Activated CD4-positive, CD25-positive, alpha-beta regulatory T cell (primary cell): ENCODE measurements around the gene MED10.

ENCODE experiments used
- DNase-seq, 4 experiments: peaks; one replicate each; lab custom pipeline; 2025; lab: John Stamatoyannopoulos, UW

The MED10 gene

DNA sequence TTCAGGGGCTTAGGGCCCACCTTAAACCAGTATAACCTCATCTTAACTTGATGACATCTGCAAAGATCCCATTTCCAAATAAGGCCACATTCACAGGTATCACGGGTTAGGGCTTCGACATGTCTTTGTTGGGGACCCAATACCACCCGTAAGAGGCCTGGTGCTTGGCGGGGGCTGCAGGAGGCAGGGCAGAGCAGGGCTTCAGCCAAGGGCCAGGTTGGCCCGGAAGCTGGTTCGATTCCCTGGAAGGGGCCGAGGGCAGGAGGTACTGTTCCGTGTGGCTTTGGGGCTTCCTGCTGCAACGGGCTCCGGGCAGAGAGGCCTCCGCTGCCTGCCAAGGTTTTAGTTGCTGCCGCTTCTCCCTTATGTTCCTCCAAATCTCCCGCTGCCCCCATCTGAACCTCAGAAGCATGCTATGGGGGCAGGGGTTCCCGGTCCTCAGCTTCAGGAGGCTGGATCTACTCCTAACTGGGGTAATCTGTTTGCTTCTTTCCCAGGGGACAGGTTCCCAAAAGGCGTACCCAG lies 29.8 kb downstream of the MED10 start:
- no peak for DNase-seq

DNA sequence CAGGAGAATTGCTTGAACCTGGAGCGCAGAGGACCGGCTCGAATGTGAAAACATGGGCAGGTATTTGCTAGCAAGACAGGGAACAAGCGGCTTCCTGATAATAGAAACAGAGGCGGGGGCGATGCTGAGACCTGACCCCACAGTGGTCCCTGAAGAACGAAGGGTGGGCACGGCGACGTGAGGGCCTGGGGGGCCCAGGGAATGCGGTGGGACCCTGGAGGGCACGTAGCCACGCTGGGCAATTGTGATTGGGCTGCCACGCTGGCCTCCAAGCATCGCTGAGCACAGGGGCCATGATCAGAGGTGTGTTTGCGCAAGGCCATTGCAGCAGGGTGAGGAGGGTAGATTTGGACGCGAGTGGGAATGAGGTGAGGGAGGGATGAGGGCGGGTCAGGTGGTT lies 30.7 kb downstream of the MED10 start:
- no peak for DNase-seq

DNA sequence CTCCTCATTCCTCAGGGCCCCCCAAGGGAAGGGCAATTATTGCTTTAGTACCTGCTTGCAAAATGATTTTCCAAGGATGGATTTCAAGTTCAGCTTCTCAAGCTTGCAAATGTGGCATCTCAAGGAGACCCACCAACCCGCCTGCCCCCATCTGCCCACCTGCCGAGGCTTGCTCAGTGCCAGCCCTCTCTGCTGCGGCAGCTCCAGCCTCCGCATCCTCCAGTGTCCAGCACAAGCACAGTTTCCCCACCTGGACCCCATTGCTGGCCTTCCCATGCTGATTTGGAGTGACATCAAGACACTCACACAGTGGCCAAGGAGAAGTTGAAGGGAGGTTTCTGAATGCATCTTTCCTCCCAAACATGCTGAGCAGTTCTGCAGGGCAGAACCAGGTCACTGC lies 31.2 kb downstream of the MED10 start:
- DNase-seq, result no peak

DNA sequence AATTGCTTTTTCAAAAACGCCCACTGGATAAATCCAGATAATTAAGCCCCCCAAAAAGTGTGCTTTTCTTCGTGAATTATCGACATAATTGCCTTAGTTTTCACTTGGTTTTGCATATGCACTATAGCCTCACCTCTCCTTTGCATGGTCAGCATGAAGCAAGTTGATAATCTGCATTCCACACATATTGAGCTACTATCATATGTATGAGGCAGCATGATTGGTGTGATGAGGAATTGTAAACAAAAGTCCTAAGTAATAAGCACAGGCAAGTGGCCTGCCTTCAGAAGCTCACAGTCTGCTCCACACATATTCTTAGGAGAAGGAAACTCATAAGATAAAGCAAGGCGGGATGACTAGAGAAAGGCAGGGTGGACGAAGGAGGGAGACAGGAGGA lies 33.8 kb downstream of the MED10 start:
- DNase-seq, result no peak

DNA sequence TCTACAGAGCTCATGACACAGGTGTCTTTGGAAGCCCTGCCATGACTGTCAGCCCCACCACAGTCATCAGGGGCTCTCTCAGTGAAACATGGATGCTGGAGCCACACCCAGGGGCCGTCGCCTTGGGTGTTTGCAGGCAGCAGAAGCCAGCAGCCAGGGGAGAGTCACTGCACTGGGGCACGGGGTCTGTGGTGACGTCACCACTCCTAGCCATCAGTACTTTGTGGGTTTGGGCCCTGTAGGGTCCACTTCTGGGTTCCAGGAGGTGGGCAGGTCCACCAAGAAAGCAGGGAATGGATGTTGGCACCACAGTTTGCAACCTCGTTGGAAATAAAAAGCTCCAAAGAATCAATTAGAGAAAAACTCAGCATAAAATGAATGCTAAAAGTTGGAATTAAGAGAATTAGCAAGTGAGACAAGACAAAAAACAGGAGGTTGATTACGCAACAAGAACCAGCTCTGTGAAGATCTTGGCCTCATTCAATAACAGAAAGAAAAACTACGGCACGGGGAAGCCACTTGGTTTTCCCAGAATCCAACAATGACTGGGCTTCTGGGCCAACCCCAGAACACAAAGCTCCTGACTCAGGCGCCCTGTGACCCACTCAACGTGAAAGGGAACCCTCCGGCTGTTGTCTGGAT lies 34.3 kb downstream of the MED10 start:
- no peak for DNase-seq

DNA sequence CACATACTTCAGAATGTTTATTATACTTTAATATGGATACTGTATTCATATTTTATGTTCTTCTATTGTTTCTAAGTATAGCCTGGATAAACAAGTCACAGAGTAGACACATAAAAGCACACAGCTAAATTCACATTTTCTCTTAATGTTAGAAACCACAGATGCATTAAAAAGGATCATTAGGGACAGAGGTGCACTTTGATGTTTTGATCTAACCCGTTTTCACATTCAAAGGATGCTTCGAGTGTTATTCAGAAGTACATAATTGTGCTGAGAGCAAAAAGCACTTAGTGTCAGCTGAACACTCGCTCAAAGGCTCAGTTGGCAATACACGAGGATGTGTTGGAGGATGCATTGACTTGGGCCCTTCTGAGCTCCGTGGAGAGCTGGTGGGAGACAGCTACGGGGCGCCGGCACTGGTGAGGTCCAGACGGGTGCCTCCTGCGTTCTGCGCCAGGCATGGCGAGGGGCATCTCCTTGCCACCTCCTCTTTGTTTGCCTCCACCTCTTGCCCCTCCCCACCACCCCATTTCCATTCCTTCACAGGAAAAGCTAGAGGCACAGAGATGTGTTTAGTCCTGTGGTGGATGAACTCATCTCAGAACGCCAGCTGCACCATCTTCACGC lies 35.5 kb downstream of the MED10 start:
- no peak for DNase-seq

DNA sequence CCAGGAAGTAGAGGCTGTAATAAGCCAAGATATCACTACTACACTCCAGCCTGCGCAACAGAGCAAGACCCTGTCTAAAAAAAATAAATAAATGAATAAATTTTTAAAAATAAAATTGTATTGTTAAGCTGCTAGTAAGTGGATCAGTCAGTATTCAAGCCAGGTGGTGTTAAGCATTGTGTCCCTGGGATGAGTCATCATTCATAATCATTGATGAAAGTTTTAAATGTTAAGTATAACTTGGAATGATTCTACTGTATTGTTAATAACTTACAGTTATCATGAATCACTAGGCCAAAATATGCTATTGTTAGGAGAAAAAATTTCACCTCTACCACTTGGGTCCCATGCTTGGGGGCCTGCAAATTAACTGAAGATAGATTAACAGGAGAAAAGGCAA lies 38.2 kb downstream of the MED10 start:
- no peak for DNase-seq

DNA sequence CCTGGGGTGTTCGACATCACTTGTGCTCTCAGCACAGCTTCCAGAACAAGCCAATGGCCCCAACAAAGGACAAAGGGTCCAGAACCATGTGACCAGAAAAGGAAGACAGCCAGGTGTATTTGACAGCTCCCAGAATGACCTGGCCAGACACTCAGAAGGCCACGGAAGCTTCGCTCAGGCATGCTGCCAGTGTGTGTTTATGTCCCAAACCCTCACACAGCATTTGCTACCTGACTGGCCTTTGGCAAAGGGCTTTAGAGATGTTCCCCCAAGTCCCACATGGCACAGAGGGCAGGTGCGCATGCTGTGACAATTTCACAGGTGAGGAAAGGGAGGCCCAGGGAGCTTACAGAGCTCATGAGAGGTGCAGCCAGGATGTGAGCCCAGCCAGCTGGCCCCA lies 39.5 kb downstream of the MED10 start:
- no peak for DNase-seq

DNA sequence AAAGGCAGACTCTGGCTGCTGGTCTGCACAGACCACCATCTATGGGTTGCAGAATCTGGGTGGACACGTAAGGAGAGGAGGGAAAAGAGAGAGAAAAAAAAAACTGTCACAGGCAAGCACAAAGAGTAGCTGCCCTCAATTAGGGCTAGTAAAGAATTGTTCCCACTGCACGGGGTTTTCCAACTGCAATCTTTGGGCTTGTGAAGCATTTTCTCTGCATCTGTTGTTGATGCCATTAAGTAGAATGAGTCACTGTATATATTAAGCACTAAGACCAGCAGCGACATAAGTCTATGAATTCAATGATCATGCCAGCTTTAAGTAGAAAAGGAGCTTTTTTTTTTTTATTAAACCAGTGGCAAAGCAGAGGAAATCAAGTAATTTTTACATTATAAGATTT lies 40.2 kb downstream of the MED10 start:
- DNase-seq, result no peak

DNA sequence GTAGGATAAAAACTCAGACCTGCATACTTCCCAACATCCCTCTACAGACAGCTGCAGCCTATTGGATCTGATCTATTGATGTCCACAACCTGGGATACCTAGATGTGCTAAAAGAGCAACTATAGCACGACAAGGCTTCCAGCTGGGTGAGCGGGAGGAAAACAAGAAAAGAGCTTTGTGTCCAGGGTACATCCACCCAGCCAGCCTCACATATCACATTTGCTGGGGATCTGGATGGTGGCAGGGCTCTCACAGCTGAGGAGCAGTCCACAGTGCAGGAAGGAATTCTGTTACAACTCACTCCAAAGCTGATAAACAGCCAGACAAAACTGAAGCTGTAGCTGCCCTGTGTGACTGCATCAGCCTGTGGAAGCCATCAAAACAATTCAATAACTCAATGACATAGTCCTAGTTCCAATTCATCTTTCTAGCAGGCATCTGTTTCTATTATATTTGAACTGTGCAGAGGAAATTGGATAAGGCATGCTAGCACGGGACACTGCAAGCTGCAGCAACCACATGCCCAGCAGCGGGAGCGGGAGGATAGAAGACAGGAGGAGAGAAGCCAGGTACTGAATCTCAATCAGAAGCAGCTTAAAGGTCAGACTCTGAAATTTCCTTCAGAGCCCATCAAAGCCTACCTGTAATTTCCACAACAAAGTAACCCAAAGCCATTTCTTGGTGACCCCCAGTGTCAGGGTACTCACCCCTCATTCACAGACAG lies 45.0 kb downstream of the MED10 start:
- no peak for DNase-seq

DNA sequence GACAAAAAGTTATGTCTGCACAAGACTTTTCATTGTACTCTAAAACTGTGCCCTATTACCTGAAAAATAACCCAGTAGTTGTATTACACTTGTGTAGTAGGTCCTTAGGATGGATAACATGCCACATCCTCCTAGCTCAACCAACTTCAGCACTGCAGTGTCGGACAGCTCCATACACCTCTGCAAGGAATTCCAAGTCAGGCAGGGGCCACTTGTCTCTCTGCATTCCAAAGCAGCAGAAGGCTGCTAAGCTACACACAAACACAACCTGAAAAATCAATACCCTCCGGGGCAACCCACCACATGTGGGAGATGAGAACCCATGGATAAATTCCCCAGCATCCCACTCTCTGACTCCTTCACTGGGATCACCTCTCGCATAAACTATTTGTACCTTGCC lies 50.2 kb downstream of the MED10 start:
- no peak for DNase-seq

DNA sequence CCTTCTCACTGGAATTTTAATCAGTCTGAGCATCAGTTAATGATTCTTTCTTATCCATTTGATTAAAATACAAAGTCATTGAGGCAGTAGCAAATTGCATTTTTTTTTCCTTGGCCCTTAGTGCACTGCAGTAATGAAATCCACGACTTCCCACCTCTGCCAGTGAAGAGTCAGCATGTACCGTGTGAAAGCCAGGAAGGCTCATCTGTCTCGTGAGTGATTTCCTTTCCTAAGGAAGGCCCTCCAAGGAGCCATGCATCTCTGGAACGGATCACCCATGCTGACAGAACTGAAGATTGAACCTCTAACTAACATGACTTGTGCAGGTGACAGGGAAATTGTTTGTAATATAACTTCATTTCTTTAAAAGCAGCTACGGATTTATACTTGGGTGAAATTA lies 51.6 kb downstream of the MED10 start:
- DNase-seq, result no peak

DNA sequence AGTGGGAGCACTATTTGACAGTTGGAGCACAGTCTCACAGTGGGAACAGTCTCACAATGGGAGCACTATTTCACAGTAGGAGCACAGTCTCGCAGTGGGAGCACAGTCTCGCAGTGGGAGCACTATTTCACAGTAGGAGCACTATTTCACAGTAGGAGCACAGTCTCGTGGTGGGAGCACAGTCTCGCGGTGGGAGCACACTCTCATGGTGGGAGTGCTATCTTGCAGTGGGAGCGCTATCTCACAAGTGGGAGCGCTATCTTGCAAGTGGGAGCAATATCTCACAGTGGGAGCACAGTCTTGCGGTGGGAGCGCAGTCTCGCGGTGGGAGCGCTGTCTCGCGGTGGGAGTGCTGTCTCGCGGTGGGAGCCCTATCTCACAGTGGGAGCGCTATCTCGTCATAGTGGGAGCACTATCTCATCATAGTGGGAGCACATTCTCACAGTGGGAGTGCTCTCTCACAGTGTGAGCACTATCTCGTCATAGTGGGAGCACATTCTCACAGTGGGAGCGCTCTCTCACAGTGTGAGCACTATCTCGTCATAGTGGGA lies 56.1 kb downstream of the MED10 start:
- no peak for DNase-seq
